Measurements from ENCODE around the gene TRAK2.

DNA sequence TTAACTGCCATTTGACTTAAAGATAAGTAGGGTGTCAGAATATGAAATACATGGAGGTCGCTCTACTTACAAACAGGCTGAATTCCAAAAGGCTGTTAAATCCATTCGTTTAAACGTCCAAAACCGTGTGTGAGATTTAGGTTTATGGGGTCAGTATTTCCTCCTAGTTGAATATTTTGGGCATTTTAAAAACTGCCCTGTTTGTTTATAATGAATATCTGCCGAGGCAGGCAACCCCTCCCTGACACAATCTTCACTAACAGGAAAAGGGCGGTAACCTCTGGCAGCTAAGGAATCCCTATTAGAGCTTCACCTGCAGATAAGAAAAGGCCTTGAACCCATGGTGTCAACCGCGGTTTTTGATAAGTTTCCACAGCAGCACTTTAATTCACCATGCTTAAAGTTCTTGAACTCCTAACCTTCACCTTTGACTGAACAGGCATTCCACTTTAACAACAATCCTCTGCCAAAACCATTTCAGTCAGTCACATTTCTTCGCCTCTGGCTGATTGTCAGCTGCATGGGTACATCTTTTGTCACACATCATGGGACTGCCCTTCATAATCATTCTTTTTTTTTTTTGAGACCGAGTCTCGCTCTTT is 17.8 kb downstream of the TRAK2 start:
- TF ChIP-seq POLR2A (IDR thresholded peaks at IDR 0.05) (no peak), POLR2AphosphoS5 (IDR thresholded peaks at IDR 0.05) (no peak)
- TF ChIP-seq, protein P1, sequence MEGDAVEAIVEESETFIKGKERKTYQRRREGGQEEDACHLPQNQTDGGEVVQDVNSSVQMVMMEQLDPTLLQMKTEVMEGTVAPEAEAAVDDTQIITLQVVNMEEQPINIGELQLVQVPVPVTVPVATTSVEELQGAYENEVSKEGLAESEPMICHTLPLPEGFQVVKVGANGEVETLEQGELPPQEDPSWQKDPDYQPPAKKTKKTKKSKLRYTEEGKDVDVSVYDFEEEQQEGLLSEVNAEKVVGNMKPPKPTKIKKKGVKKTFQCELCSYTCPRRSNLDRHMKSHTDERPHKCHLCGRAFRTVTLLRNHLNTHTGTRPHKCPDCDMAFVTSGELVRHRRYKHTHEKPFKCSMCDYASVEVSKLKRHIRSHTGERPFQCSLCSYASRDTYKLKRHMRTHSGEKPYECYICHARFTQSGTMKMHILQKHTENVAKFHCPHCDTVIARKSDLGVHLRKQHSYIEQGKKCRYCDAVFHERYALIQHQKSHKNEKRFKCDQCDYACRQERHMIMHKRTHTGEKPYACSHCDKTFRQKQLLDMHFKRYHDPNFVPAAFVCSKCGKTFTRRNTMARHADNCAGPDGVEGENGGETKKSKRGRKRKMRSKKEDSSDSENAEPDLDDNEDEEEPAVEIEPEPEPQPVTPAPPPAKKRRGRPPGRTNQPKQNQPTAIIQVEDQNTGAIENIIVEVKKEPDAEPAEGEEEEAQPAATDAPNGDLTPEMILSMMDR (IDR thresholded peaks at IDR 0.05): no peak
